ENCODE measurements around the gene PAX7. TPM values are rescaled to one million over a fixed set of nuclear protein-coding genes. Genes with fewer than 3 reads are reported as not detected.
A peak's percentile ranks its signal among the peaks of the same experiment; 100 is the strongest.

PAX7 gene
- total and polyA plus RNA-seq, 9 of the 15 experiments (the other 6 are each of a cell fraction or from before 2014, with no cell fraction given): not detected

- TF ChIP-seq FOXO4 (CRISPR knock-in tag; IDR thresholded peaks at IDR 0.05) (no peak), HDAC8 (tag; IDR thresholded peaks at IDR 0.05) (no peak), E2F3 (CRISPR knock-in tag; IDR thresholded peaks at IDR 0.05) (no peak), ZNF184 (CRISPR knock-in tag; IDR thresholded peaks at IDR 0.05) (no peak), SAFB2 (IDR thresholded peaks at IDR 0.05; ENCODE audit: borderline replicate concordance, low read depth, low read length, severe bottlenecking) (no peak), MXI1 (IDR thresholded peaks at IDR 0.05; ENCODE audit: low read depth, low read length) (no peak), TFE3 (CRISPR knock-in tag; IDR thresholded peaks at IDR 0.05) (no peak), ZNF24 (IDR thresholded peaks at IDR 0.05) (peak; percentile 73; the same call in 1 of the 2 replicates), HNRNPL (IDR thresholded peaks at IDR 0.05; ENCODE audit: low read depth, low read length) (no peak), DIDO1 (tag; IDR thresholded peaks at IDR 0.05; ENCODE audit: low read depth) (0 out of 2 replicates have a peak, but pooled peaks have one; percentile 43), MCM7 (IDR thresholded peaks at IDR 0.05) (no peak), ZNF217 (CRISPR knock-in tag; IDR thresholded peaks at IDR 0.05) (no peak), ZBTB49 (CRISPR knock-in tag; IDR thresholded peaks at IDR 0.05; ENCODE audit: borderline replicate concordance) (no peak), ZBTB9 (CRISPR knock-in tag; IDR thresholded peaks at IDR 0.05) (0 out of 2 replicates have a peak, but pooled peaks have one; percentile 24), ZFP1 (CRISPR knock-in tag; IDR thresholded peaks at IDR 0.05) (no peak)
- TF ChIP-seq, protein P1, sequence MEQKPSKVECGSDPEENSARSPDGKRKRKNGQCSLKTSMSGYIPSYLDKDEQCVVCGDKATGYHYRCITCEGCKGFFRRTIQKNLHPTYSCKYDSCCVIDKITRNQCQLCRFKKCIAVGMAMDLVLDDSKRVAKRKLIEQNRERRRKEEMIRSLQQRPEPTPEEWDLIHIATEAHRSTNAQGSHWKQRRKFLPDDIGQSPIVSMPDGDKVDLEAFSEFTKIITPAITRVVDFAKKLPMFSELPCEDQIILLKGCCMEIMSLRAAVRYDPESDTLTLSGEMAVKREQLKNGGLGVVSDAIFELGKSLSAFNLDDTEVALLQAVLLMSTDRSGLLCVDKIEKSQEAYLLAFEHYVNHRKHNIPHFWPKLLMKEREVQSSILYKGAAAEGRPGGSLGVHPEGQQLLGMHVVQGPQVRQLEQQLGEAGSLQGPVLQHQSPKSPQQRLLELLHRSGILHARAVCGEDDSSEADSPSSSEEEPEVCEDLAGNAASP (IDR thresholded peaks at IDR 0.05): no peak
- TF ChIP-seq, protein P2, sequence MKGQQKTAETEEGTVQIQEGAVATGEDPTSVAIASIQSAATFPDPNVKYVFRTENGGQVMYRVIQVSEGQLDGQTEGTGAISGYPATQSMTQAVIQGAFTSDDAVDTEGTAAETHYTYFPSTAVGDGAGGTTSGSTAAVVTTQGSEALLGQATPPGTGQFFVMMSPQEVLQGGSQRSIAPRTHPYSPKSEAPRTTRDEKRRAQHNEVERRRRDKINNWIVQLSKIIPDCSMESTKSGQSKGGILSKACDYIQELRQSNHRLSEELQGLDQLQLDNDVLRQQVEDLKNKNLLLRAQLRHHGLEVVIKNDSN (CRISPR knock-in tag; IDR thresholded peaks at IDR 0.05): no peak
- TF ChIP-seq, protein P3, sequence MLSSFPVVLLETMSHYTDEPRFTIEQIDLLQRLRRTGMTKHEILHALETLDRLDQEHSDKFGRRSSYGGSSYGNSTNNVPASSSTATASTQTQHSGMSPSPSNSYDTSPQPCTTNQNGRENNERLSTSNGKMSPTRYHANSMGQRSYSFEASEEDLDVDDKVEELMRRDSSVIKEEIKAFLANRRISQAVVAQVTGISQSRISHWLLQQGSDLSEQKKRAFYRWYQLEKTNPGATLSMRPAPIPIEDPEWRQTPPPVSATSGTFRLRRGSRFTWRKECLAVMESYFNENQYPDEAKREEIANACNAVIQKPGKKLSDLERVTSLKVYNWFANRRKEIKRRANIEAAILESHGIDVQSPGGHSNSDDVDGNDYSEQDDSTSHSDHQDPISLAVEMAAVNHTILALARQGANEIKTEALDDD (IDR thresholded peaks at IDR 0.05): no peak
These were observed 50.8 kb downstream of the PAX7 start (continued) for GRCh38 chr1:18681423-18681835.
